ENCODE data around the gene PUDP. TPM values are rescaled to one million over a fixed set of nuclear protein-coding genes. Genes with fewer than 3 reads are reported as not detected.

PUDP gene
- total and polyA plus RNA-seq, 2 experiments from 2014 or later: 4.0 to 11.6 TPM

GRCh38 chrX:7154041-7154597 is 6.2 kb upstream of the PUDP start:
- H3K27ac ChIP-seq: no peak overlapping the region
- H3K36me3 ChIP-seq (ENCODE audit: low read depth): no peaks in the 10 kb centered on the region
- H3K9me2 ChIP-seq (ENCODE audit: insufficient read depth): no peaks in the 10 kb centered on the region
- in situ Hi-C loops (cut with MboI): no loop called here
- H3K4me2 ChIP-seq (ENCODE audit: unreplicated experiment): no peak overlapping the region
- no peaks in the 10 kb centered on the region for H4K20me1 ChIP-seq (ENCODE audit: insufficient read depth)
- WGBS, 2 experiments (ENCODE audit: low coverage in 1 of 2, low lambda C conversion rate in 2 of 2, missing lambda C conversion rate in 2 of 2): 77 to 82% methylated on average over 7 of the region's 7 CpGs
- TF ChIP-seq EZH2 (IDR thresholded peaks at IDR 0.05; ENCODE audit: insufficient read depth, poor library complexity, severe bottlenecking) (no peak), EZH2phosphoT487 (IDR thresholded peaks at IDR 0.05; ENCODE audit: insufficient read depth, low read depth) (no peak)
- H3K27me3 ChIP-seq (replicated peaks; ENCODE audit: insufficient read depth): no peaks in the 10 kb centered on the region
- H3K4me1 ChIP-seq (ENCODE audit: insufficient read depth): peaks cover 10% of the 10 kb centered on the region
- H3K79me2 ChIP-seq (ENCODE audit: insufficient read depth): no peaks in the 10 kb centered on the region
- no peak overlapping the region for H2AFZ ChIP-seq
- H3K4me3 ChIP-seq: no peak overlapping the region
- H3F3A ChIP-seq (ENCODE audit: insufficient read depth): no peaks in the 10 kb centered on the region
- no peak for DNase-seq
- no peak overlapping the region for H3K9ac ChIP-seq
- no peaks in the 10 kb centered on the region for H3K9me3 ChIP-seq (ENCODE audit: low read depth)

GRCh38 chrX:7153231-7153630 is 5.3 kb upstream of the PUDP start:
- Histone ChIP-seq H3K4me3 (no peak overlapping the region), H3K9me3 (ENCODE audit: low read depth) (no peaks in the 10 kb centered on the region), H2AFZ (no peak overlapping the region), H3K4me2 (ENCODE audit: unreplicated experiment) (no peak overlapping the region), H3K9me2 (ENCODE audit: insufficient read depth) (no peaks in the 10 kb centered on the region), H3K36me3 (ENCODE audit: low read depth) (no peaks in the 10 kb centered on the region), H4K20me1 (ENCODE audit: insufficient read depth) (no peaks in the 10 kb centered on the region), H3K4me1 (ENCODE audit: insufficient read depth) (0 out of 2 replicates have a peak, but pooled peaks cover under 1% of the 10 kb centered on the region), H3K79me2 (ENCODE audit: insufficient read depth) (no peaks in the 10 kb centered on the region), H3K27ac (no peak overlapping the region), H3K9ac (no peak overlapping the region), H3F3A (ENCODE audit: insufficient read depth) (no peaks in the 10 kb centered on the region), H3K27me3 (replicated peaks; ENCODE audit: insufficient read depth) (no peaks in the 10 kb centered on the region)
- no peak for DNase-seq
- in situ Hi-C loops (cut with MboI): no loop called here
- 73 to 86% methylated on average over 1 to 2 of the region's 2 CpGs for WGBS, 2 experiments (ENCODE audit: low coverage in 1 of 2, low lambda C conversion rate in 2 of 2, missing lambda C conversion rate in 2 of 2)
- no peak for TF ChIP-seq EZH2phosphoT487 (IDR thresholded peaks at IDR 0.05; ENCODE audit: insufficient read depth, low read depth)
- TF ChIP-seq EZH2 (IDR thresholded peaks at IDR 0.05; ENCODE audit: insufficient read depth, poor library complexity, severe bottlenecking): no peak

DNA sequence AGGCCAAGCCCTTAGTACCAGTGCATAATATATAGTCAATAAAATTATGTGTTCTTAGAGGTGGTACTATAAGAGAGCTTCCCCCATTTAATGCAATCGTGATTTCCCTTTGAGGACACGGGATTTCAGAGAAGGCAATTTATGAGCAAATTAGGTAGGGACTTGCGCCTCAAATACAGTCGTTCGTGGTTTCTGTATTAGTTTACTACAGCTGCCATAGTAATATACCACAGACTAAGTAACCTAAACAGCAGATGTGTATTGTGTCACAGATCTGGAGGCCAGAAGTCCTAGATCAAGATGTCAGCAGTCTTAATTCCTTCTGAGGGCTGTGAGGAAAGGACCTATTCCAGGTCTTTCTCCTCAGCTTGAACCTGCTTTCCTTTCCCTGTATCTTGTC is 1.5 kb upstream of the PUDP start:
- Histone ChIP-seq H3K4me2 (ENCODE audit: unreplicated experiment) (no peak overlapping the region), H3K27ac (no peak overlapping the region), H4K20me1 (ENCODE audit: insufficient read depth) (no peaks in the 10 kb centered on the region), H3K79me2 (ENCODE audit: insufficient read depth) (peaks cover 10% of the 10 kb centered on the region), H3K9me2 (ENCODE audit: insufficient read depth) (no peaks in the 10 kb centered on the region), H3K4me3 (no peak overlapping the region), H2AFZ (no peak overlapping the region), H3K4me1 (ENCODE audit: insufficient read depth) (peaks cover 10% of the 10 kb centered on the region), H3F3A (ENCODE audit: insufficient read depth) (peaks cover 9% of the 10 kb centered on the region; the same call in 1 of the 2 replicates), H3K27me3 (replicated peaks; ENCODE audit: insufficient read depth) (no peaks in the 10 kb centered on the region), H3K9me3 (ENCODE audit: low read depth) (no peaks in the 10 kb centered on the region), H3K9ac (no peak overlapping the region), H3K36me3 (ENCODE audit: low read depth) (no peaks in the 10 kb centered on the region)
- in situ Hi-C loops (cut with MboI): loop anchor here (25.0 kb wide), 1 partner anchor 438 kb away; no protein-coding TSS in a partner anchor
- no peak for DNase-seq
- TF ChIP-seq EZH2 (IDR thresholded peaks at IDR 0.05; ENCODE audit: insufficient read depth, poor library complexity, severe bottlenecking) (no peak), EZH2phosphoT487 (IDR thresholded peaks at IDR 0.05; ENCODE audit: insufficient read depth, low read depth) (no peak)
- 75 to 77% methylated on average over 3 to 5 of the region's 5 CpGs for WGBS, 2 experiments (ENCODE audit: low coverage in 1 of 2, low lambda C conversion rate in 2 of 2, missing lambda C conversion rate in 2 of 2)

- H3F3A ChIP-seq (ENCODE audit: insufficient read depth): peaks cover 9% of the 10 kb centered on the region; the same call in 1 of the 2 replicates
- H3K4me3 ChIP-seq: peak within 1 kb of the TSS; percentile 88
- TF ChIP-seq EZH2 (IDR thresholded peaks at IDR 0.05; ENCODE audit: insufficient read depth, poor library complexity, severe bottlenecking): no peak
- no peak for TF ChIP-seq EZH2phosphoT487 (IDR thresholded peaks at IDR 0.05; ENCODE audit: insufficient read depth, low read depth)
- no peaks in the 10 kb centered on the region for H4K20me1 ChIP-seq (ENCODE audit: insufficient read depth)
- H3K27ac ChIP-seq: peak within 1 kb of the TSS; percentile 85
- no peaks in the 10 kb centered on the region for H3K36me3 ChIP-seq (ENCODE audit: low read depth)
- peak within 1 kb of the TSS; percentile 93 for H3K4me2 ChIP-seq (ENCODE audit: unreplicated experiment)
- peak within 1 kb of the TSS; percentile 92 for H2AFZ ChIP-seq
- H3K9me2 ChIP-seq (ENCODE audit: insufficient read depth): no peaks in the 10 kb centered on the region
- H3K4me1 ChIP-seq (ENCODE audit: insufficient read depth): peaks cover 10% of the 10 kb centered on the region
- DNase-seq: no peak
- WGBS, 2 experiments (ENCODE audit: low coverage in 1 of 2, low lambda C conversion rate in 2 of 2, missing lambda C conversion rate in 2 of 2): 1 to 2% methylated on average over 11 to 19 of the region's 61 CpGs
- in situ Hi-C loops (cut with MboI): loop anchor here (25.0 kb wide), 1 partner anchor 440 kb away; no protein-coding TSS in a partner anchor
- H3K27me3 ChIP-seq (replicated peaks; ENCODE audit: insufficient read depth): no peaks in the 10 kb centered on the region
- H3K9ac ChIP-seq: peak within 1 kb of the TSS; percentile 93
- H3K9me3 ChIP-seq (ENCODE audit: low read depth): no peaks in the 10 kb centered on the region
- H3K79me2 ChIP-seq (ENCODE audit: insufficient read depth): peaks cover 21% of the 10 kb centered on the region
Observed at GRCh38 chrX:7147413-7147977, 458 bp downstream of the PUDP start, which contains the start of gene STS. TSS of gene STS (plus strand) at chrX:7147712. CDS start at chrX:7253200, 105,488 bp downstream.
